Trophoblast cell (in vitro differentiated cells and primary cell): Measurements from ENCODE around the gene SNRPA1.

Source experiments
- DNase-seq, 2 donors: peaks; one replicate each; pipeline ENCODE4 v3.0.0-alpha.2; 2016
- H2AFZ ChIP-seq: 2 replicates; pipeline ENCODE4 v1.6.1; 2013; ENCODE audit warnings: low read length, moderate library complexity, mild to moderate bottlenecking; ENCODE audit not compliant: insufficient read depth, poor library complexity
- H2AK5ac ChIP-seq: 2 replicates; pipeline ENCODE4 v1.6.1; 2013; ENCODE audit warnings: mild to moderate bottlenecking, low read length
- H2BK120ac ChIP-seq: 2 replicates; pipeline ENCODE4 v1.6.1; 2013; ENCODE audit warnings: low read length, mild to moderate bottlenecking, moderate library complexity; ENCODE audit not compliant: insufficient read depth, poor library complexity
- H2BK12ac ChIP-seq: 2 replicates; pipeline ENCODE4 v1.6.1; 2013; ENCODE audit warnings: mild to moderate bottlenecking, low read length, moderate library complexity
- H2BK5ac ChIP-seq: 2 replicates; pipeline ENCODE4 v1.6.1; 2013; ENCODE audit warnings: low read length, low read depth, moderate library complexity, mild to moderate bottlenecking; ENCODE audit not compliant: poor library complexity
- H3K14ac ChIP-seq: 2 replicates; pipeline ENCODE4 v1.6.1; 2013; ENCODE audit warnings: mild to moderate bottlenecking, low read length
- H3K18ac ChIP-seq: 2 replicates; pipeline ENCODE4 v1.6.1; 2013; ENCODE audit warnings: mild to moderate bottlenecking, low read length
- H3K23ac ChIP-seq: 2 replicates; pipeline ENCODE4 v1.6.1; 2013; ENCODE audit warnings: low read length
- H3K27ac ChIP-seq: 2 replicates; pipeline ENCODE4 v1.5.1; 2013; ENCODE audit warnings: low read depth, mild to moderate bottlenecking, inconsistent platforms, low read length, moderate library complexity
- H3K27me3 ChIP-seq: 2 replicates; pipeline ENCODE4 v1.6.1; 2013; ENCODE audit warnings: inconsistent platforms, mild to moderate bottlenecking, low read length, moderate library complexity; ENCODE audit not compliant: insufficient read depth
- H3K36me3 ChIP-seq, 2 experiments: 1 replicate in 1 of 2; 2 replicates in 1 of 2; pipeline ENCODE4 v1.6.1; 2013; ENCODE audit warnings: low read length in 2 of 2, mild to moderate bottlenecking in 2 of 2, moderate library complexity in 1 of 2; ENCODE audit not compliant: insufficient read depth in 2 of 2, control insufficient read depth in 1 of 2
- H3K4ac ChIP-seq: 2 replicates; pipeline ENCODE4 v1.6.1; 2013; ENCODE audit warnings: low read depth, mild to moderate bottlenecking, low read length, moderate library complexity
- H3K4me1 ChIP-seq, 2 experiments: 1 replicate in 1 of 2; 2 replicates in 1 of 2; pipeline ENCODE4 v1.6.1; 2013; ENCODE audit warnings: low read length in 2 of 2, mild to moderate bottlenecking in 2 of 2, moderate library complexity in 1 of 2; ENCODE audit not compliant: insufficient read depth in 2 of 2, control insufficient read depth in 1 of 2
- H3K4me2 ChIP-seq: 2 replicates; pipeline ENCODE4 v1.6.1; 2013; ENCODE audit warnings: inconsistent platforms, mild to moderate bottlenecking, low read length, moderate library complexity
- H3K4me3 ChIP-seq: 2 replicates; pipeline ENCODE4 v1.5.1; 2013; ENCODE audit warnings: mild to moderate bottlenecking, low read depth, low read length, inconsistent platforms
- H3K79me1 ChIP-seq: one replicate; pipeline ENCODE4 v1.6.1; 2013; ENCODE audit warnings: low read length
- H3K79me2 ChIP-seq: 2 replicates; pipeline ENCODE4 v1.6.1; 2013; ENCODE audit warnings: low read length, mild to moderate bottlenecking; ENCODE audit not compliant: control insufficient read depth, insufficient read depth, poor library complexity
- H3K9ac ChIP-seq: 2 replicates; pipeline ENCODE4 v1.6.1; 2013; ENCODE audit warnings: mild to moderate bottlenecking, low read length
- H3K9me3 ChIP-seq: 2 replicates; pipeline ENCODE4 v1.6.1; 2013; ENCODE audit warnings: low read depth, mild to moderate bottlenecking, control low read depth, inconsistent platforms, low read length; ENCODE audit not compliant: insufficient read depth
- H4K12ac ChIP-seq: 2 replicates; pipeline ENCODE4 v1.6.1; 2013; ENCODE audit warnings: low read depth, mild to moderate bottlenecking, low read length, moderate library complexity
- H4K8ac ChIP-seq: 2 replicates; pipeline ENCODE4 v1.6.1; 2013; ENCODE audit warnings: low read depth, mild to moderate bottlenecking, low read length, moderate library complexity
- H4K91ac ChIP-seq: one replicate; pipeline ENCODE4 v1.6.1; 2013; ENCODE audit warnings: low read depth, mild to moderate bottlenecking, low read length, moderate library complexity
- WGBS: extraction: QIAGEN DNeasy Blood & Tissue Kit; methylation state at CpG from one replicate; pipeline ENCODE4 v1.1.7; 2013; ENCODE audit warnings: missing lambda C conversion rate; ENCODE audit not compliant: insufficient read length, insufficient coverage; ENCODE audit errors: extremely low coverage; 5-methylcytosine and 5-hydroxymethylcytosine counted together

Gene SNRPA1

DNA sequence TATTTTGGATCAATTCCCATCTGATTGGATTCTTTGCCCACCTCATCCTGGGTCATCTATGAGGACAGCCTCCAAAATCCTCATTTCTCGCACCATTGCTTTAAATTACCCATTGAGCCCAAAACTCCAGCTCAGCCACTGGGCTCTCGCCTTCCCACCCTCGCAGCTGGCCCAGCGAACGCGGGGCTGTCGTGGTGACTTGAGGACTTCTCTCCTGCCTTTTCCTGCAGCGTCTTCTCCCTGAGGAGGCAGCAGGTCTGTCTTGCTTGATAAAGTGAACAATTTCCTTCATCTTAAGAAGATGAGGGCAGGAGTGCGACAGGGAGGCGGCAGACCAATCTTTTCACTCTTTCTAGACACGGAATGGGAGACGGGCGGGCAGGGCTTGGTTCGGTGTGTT lies 33.0 kb upstream of the SNRPA1 start:
- Histone ChIP-seq H2BK12ac (no peak overlapping the region), H3K23ac (no peak overlapping the region), H4K8ac (no peak overlapping the region), H2AK5ac (no peak overlapping the region), H4K91ac (no peak overlapping the region), H3K4ac (no peak overlapping the region), H2BK120ac (no peak overlapping the region), H3K9me3 (peaks cover 3% of the 10 kb centered on the region), H3K4me3 (no peak overlapping the region), H3K9ac (no peak overlapping the region), H3K14ac (no peak overlapping the region), H3K4me1 (no peaks in the 10 kb centered on the region), H3K27ac (no peak overlapping the region), H2AFZ (no peak overlapping the region), H2BK5ac (no peak overlapping the region), H3K36me3 (no peaks in the 10 kb centered on the region), H3K27me3 (no peaks in the 10 kb centered on the region), H4K12ac (no peak overlapping the region), H3K79me1 (no peaks in the 10 kb centered on the region), H3K79me2 (no peaks in the 10 kb centered on the region), H3K18ac (no peak overlapping the region), H3K4me2 (no peak overlapping the region)
- DNase-seq, result no peak
- WGBS, result no CpG with 5 or more reads among the region's 14 CpGs

DNA sequence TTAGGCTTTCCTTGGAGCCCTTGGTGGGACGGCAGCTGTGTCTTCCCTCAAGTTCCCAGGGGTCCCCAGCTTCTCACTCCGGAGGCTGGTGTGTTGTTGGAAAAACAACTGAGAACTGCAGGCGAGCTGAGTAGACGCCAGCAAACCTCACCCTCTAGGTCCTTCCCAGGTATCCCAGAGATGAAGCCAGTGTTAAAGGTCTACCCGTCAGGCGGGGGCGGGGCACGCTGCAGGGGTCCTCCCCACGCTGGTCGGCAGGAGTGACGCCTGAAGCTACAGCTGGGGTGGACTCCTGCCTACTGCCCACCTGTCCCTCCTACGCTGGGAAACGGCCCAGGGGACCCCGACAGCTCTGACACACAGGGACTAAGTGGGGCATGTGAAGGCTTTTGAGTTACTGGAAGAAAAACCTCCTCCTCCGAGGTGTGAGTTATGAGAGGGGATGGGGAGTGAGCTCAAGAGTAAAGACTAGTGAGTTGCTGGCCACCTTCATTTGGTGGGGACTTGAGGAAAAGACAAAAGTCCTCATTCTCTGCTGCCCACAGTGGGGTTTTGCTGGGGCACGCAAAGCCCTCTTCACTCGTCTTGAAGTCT lies 32.2 kb upstream of the SNRPA1 start:
- no peak overlapping the region for H3K4me2 ChIP-seq
- no peaks in the 10 kb centered on the region for H3K4me1 ChIP-seq
- H2BK5ac ChIP-seq, result no peak overlapping the region
- H3K36me3 ChIP-seq, result no peaks in the 10 kb centered on the region
- H3K79me2 ChIP-seq, result no peaks in the 10 kb centered on the region
- no peaks in the 10 kb centered on the region for H3K27me3 ChIP-seq
- H3K4me3 ChIP-seq, result no peak overlapping the region
- no peak overlapping the region for H4K91ac ChIP-seq
- H2AK5ac ChIP-seq, result no peak overlapping the region
- WGBS, result no CpG with 5 or more reads among the region's 17 CpGs
- no peak overlapping the region for H3K27ac ChIP-seq
- no peak overlapping the region for H4K8ac ChIP-seq
- peaks cover 3% of the 10 kb centered on the region for H3K9me3 ChIP-seq
- H2AFZ ChIP-seq, result no peak overlapping the region
- no peak overlapping the region for H3K9ac ChIP-seq
- no peak overlapping the region for H2BK12ac ChIP-seq
- no peak for DNase-seq
- no peak overlapping the region for H3K23ac ChIP-seq
- H3K18ac ChIP-seq, result no peak overlapping the region
- H3K14ac ChIP-seq, result no peak overlapping the region
- no peak overlapping the region for H2BK120ac ChIP-seq
- no peak overlapping the region for H3K4ac ChIP-seq
- no peak overlapping the region for H4K12ac ChIP-seq
- no peaks in the 10 kb centered on the region for H3K79me1 ChIP-seq

GRCh38 chr15:101326462-101327146 lies 31.6 kb upstream of the SNRPA1 start:
- H2BK120ac ChIP-seq, result no peak overlapping the region
- H3K4me1 ChIP-seq, result no peaks in the 10 kb centered on the region
- H3K14ac ChIP-seq, result no peak overlapping the region
- no peak overlapping the region for H4K12ac ChIP-seq
- no peak overlapping the region for H3K27ac ChIP-seq
- no peak overlapping the region for H3K4me2 ChIP-seq
- H4K8ac ChIP-seq, result no peak overlapping the region
- H4K91ac ChIP-seq, result no peak overlapping the region
- no peaks in the 10 kb centered on the region for H3K79me1 ChIP-seq
- H3K9ac ChIP-seq, result no peak overlapping the region
- no peak overlapping the region for H2AK5ac ChIP-seq
- H3K4me3 ChIP-seq, result no peak overlapping the region
- H3K36me3 ChIP-seq, result no peaks in the 10 kb centered on the region
- H2BK12ac ChIP-seq, result no peak overlapping the region
- H3K27me3 ChIP-seq, result no peaks in the 10 kb centered on the region
- no peak overlapping the region for H3K23ac ChIP-seq
- no peak overlapping the region for H2AFZ ChIP-seq
- H3K18ac ChIP-seq, result no peak overlapping the region
- no peak overlapping the region for H2BK5ac ChIP-seq
- H3K9me3 ChIP-seq, result peaks cover 3% of the 10 kb centered on the region
- H3K79me2 ChIP-seq, result no peaks in the 10 kb centered on the region
- no peak overlapping the region for H3K4ac ChIP-seq
- WGBS, result no CpG with 5 or more reads among the region's 21 CpGs
- DNase-seq, result no peak

- Histone ChIP-seq H2BK120ac (no peak overlapping the region), H3K36me3 (no peaks in the 10 kb centered on the region), H3K4me2 (no peak overlapping the region), H3K27ac (no peak overlapping the region), H3K79me1 (no peaks in the 10 kb centered on the region), H2BK5ac (no peak overlapping the region), H4K91ac (no peak overlapping the region), H2AK5ac (no peak overlapping the region), H3K14ac (no peak overlapping the region), H4K12ac (no peak overlapping the region), H3K18ac (no peak overlapping the region), H3K4ac (no peak overlapping the region), H3K23ac (no peak overlapping the region), H3K27me3 (no peaks in the 10 kb centered on the region), H3K4me1 (no peaks in the 10 kb centered on the region), H3K4me3 (no peak overlapping the region), H3K9ac (no peak overlapping the region), H3K79me2 (no peaks in the 10 kb centered on the region), H2AFZ (no peak overlapping the region), H2BK12ac (no peak overlapping the region), H4K8ac (no peak overlapping the region), H3K9me3 (peaks cover 3% of the 10 kb centered on the region)
- DNase-seq, result no peak
- no CpG with 5 or more reads among the region's 8 CpGs for WGBS
Observed at GRCh38 chr15:101326026-101326315, 30.9 kb upstream of the SNRPA1 start.
